ENCODE results near the gene CR1L. TPM values are rescaled to one million over a fixed set of nuclear protein-coding genes. Genes with fewer than 3 reads are reported as not detected.

Gene CR1L
- total and polyA plus RNA-seq, 9 of the 15 experiments (the other 6 are each of a cell fraction or from before 2014, with no cell fraction given), result 10.1 to 74.8 (median 34.3) TPM

DNA sequence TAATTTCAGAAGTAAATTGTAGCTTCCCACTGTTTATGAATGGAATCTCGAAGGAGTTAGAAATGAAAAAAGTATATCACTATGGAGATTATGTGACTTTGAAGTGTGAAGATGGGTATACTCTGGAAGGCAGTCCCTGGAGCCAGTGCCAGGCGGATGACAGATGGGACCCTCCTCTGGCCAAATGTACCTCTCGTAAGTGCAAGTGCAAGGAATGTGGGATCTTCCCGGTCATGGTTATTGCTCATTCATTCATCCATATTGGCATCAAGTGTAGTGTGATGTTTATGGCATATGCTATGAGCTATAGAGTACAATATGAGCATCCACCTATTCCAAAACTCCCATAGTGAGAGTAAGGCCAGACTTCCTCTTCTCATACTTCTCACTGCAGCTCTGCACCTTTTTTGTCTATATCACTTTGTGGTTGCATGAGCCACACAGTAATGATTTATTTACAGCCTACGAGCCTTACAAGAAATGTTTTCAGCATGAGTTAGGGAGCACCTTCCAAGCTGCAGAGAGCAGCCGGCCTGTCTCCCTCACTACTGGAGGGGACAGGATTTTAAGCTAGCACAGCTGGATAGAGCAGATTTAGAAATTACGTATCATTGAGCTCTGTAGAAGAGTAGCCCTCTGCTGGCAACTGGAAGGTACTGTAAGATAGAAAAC lies 24.9 kb upstream of the CR1L start (continued):
- TF ChIP-seq NBN (IDR thresholded peaks at IDR 0.05; ENCODE audit: low read depth) (no peak), KLF13 (tag; IDR thresholded peaks at IDR 0.05; ENCODE audit: borderline replicate concordance, low read depth) (no peak), DPF2 (IDR thresholded peaks at IDR 0.05) (peak; percentile 33; the same call in 1 of the 2 replicates), KDM1A (IDR thresholded peaks at IDR 0.05) (0 out of 4 replicates have a peak, but pooled peaks of 1 of the 2 experiments have one; percentile 14), RBM17 (IDR thresholded peaks at IDR 0.05; ENCODE audit: borderline replicate concordance, low read depth, low read length) (no peak), KHSRP (IDR thresholded peaks at IDR 0.05) (no peak), CBFA2T3 (IDR thresholded peaks at IDR 0.05) (peak; percentile 59), KAT2B (IDR thresholded peaks at IDR 0.05; ENCODE audit: low read depth, low read length) (no peak), DDX20 (tag; IDR thresholded peaks at IDR 0.05; ENCODE audit: low read depth) (no peak), TRIM28 (IDR thresholded peaks at IDR 0.05) (0 out of 2 replicates have a peak, but pooled peaks have one; percentile 15), ETS2 (tag; IDR thresholded peaks at IDR 0.05; ENCODE audit: borderline replicate concordance, poor library complexity, severe bottlenecking) (no peak), SMC3 (conservative IDR thresholded peaks at IDR 0.05; ENCODE audit: insufficient read depth, low read depth, low read length) (peak; percentile 69; the same call in 1 of the 2 replicates), CBX3 (IDR thresholded peaks at IDR 0.05; ENCODE audit: borderline replicate concordance in 1 of 2, low read length in 2 of 2) (peak in 1 of 2 experiments; percentile 81; a peak in 2 of 3 replicates), EZH2 (IDR thresholded peaks at IDR 0.05; ENCODE audit: borderline replicate concordance, low read depth, low read length) (no peak), FOXK1 (CRISPR knock-in tag; IDR thresholded peaks at IDR 0.05; ENCODE audit: borderline replicate concordance) (no peak), ZNF224 (CRISPR knock-in tag; IDR thresholded peaks at IDR 0.05) (no peak)
- TF ChIP-seq, protein P1, sequence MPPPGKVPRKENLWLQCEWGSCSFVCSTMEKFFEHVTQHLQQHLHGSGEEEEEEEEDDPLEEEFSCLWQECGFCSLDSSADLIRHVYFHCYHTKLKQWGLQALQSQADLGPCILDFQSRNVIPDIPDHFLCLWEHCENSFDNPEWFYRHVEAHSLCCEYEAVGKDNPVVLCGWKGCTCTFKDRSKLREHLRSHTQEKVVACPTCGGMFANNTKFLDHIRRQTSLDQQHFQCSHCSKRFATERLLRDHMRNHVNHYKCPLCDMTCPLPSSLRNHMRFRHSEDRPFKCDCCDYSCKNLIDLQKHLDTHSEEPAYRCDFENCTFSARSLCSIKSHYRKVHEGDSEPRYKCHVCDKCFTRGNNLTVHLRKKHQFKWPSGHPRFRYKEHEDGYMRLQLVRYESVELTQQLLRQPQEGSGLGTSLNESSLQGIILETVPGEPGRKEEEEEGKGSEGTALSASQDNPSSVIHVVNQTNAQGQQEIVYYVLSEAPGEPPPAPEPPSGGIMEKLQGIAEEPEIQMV (tag; conservative IDR thresholded peaks at IDR 0.05; ENCODE audit: low read depth), result no peak
- TF ChIP-seq, protein P2, sequence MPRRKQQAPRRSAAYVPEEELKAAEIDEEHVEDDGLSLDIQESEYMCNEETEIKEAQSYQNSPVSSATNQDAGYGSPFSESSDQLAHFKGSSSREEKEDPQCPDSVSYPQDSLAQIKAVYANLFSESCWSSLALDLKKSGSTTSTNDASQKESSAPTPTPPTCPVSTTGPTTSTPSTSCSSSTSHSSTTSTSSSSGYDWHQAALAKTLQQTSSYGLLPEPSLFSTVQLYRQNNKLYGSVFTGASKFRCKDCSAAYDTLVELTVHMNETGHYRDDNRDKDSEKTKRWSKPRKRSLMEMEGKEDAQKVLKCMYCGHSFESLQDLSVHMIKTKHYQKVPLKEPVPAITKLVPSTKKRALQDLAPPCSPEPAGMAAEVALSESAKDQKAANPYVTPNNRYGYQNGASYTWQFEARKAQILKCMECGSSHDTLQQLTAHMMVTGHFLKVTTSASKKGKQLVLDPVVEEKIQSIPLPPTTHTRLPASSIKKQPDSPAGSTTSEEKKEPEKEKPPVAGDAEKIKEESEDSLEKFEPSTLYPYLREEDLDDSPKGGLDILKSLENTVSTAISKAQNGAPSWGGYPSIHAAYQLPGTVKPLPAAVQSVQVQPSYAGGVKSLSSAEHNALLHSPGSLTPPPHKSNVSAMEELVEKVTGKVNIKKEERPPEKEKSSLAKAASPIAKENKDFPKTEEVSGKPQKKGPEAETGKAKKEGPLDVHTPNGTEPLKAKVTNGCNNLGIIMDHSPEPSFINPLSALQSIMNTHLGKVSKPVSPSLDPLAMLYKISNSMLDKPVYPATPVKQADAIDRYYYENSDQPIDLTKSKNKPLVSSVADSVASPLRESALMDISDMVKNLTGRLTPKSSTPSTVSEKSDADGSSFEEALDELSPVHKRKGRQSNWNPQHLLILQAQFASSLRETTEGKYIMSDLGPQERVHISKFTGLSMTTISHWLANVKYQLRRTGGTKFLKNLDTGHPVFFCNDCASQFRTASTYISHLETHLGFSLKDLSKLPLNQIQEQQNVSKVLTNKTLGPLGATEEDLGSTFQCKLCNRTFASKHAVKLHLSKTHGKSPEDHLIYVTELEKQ (CRISPR knock-in tag; IDR thresholded peaks at IDR 0.05), result no peak
- TF ChIP-seq, protein P3, sequence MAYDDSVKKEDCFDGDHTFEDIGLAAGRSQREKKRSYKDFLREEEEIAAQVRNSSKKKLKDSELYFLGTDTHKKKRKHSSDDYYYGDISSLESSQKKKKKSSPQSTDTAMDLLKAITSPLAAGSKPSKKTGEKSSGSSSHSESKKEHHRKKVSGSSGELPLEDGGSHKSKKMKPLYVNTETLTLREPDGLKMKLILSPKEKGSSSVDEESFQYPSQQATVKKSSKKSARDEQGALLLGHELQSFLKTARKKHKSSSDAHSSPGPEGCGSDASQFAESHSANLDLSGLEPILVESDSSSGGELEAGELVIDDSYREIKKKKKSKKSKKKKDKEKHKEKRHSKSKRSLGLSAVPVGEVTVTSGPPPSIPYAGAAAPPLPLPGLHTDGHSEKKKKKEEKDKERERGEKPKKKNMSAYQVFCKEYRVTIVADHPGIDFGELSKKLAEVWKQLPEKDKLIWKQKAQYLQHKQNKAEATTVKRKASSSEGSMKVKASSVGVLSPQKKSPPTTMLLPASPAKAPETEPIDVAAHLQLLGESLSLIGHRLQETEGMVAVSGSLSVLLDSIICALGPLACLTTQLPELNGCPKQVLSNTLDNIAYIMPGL (CRISPR knock-in tag; IDR thresholded peaks at IDR 0.05), result no peak

Data from K562 (cell line).